Measurements from ENCODE around the gene ACOT11. TPM values are rescaled to one million over a fixed set of nuclear protein-coding genes. Genes with fewer than 3 reads are reported as not detected.

The ACOT11 gene
- total RNA-seq, 1 experiment from 2014 or later, result 4.2 TPM

DNA sequence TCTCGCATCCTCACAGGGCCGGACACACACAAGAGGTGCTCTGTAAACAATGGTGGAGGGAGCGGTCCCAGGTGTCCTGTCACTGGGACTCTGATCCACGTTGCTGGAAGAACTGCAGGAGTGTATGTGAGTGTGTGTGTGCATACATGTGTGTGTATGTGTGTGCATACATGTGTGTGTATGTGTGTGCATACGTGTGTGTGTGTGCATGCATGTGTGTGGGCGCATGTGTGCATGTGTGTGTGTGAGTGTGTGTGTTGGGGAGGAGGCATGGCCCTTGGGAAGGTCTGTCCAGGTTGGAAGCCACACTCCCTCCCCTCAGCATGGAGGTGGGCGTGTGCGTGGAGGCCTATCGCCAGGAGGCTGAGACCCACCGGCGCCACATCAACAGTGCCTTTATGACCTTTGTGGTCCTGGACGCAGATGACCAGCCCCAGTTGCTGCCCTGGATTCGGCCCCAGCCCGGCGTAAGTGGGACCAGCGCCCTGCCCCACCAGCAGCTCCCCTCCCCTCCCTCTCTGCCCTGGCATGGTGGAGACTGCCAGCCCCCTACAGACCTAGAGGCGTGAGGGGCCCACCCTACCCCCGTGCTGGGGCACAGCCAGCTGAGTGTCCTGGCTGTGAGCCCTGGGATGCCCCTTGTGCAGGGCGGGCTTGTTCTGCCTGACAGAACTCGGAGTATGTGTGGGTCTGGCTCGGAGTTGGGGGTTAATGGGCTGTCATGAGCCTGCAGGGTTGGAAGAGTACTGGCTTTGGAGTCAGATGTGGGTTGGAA lies 53.1 kb downstream of the ACOT11 start (continued):
- TF ChIP-seq, protein P1, sequence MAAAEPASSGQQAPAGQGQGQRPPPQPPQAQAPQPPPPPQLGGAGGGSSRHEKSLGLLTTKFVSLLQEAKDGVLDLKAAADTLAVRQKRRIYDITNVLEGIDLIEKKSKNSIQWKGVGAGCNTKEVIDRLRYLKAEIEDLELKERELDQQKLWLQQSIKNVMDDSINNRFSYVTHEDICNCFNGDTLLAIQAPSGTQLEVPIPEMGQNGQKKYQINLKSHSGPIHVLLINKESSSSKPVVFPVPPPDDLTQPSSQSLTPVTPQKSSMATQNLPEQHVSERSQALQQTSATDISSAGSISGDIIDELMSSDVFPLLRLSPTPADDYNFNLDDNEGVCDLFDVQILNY (CRISPR knock-in tag; IDR thresholded peaks at IDR 0.05), result no peak
- no peak for TF ChIP-seq NR2C2 (CRISPR knock-in tag; IDR thresholded peaks at IDR 0.05)
- TF ChIP-seq PRRX2 (CRISPR knock-in tag; IDR thresholded peaks at IDR 0.05), result no peak

DNA sequence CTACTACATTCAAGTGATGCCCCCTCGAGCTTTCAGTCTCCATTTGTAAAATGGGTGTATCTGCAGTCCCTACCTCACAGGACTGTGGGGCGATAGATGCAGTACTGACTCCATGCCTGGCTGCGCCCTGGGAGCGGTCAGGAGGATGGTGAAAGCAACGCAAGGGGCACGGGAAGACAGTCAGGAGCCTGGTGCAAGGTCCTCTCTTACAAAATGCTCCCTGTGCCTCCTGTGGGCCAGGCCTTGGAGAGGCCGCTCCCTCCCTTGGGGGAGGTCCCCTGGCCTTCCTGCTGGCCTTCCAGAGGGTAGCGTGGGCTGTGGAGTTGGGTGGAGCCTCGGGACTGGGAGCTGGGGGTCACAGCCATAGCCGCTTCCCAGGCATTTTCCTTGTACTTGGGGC lies 53.7 kb downstream of the ACOT11 start:
- Mint-ChIP-seq H3K36me3 (no peaks in the 10 kb centered on the region), H3K27ac (peak overlapping the region; percentile 29; the same call in 1 of the 2 replicates), H3K4me1 (peaks cover 14% of the 10 kb centered on the region), H3K9me3 (no peaks in the 10 kb centered on the region), H3K4me3 (no peak overlapping the region), H3K27me3 (ENCODE audit: low read depth) (no peaks in the 10 kb centered on the region)
- ATAC-seq (peak; percentile 12; the same call in 1 of the 2 replicates), DNase-seq (ENCODE audit: low spot score) (no peak)
- ChIA-PET CTCF (interaction anchor here (1.4 kb wide), 1 partner anchor 200 kb away, joined by 3 read pairs; no protein-coding TSS in a partner anchor), POLR2A (no interaction called here)
- TF ChIP-seq, protein P2, sequence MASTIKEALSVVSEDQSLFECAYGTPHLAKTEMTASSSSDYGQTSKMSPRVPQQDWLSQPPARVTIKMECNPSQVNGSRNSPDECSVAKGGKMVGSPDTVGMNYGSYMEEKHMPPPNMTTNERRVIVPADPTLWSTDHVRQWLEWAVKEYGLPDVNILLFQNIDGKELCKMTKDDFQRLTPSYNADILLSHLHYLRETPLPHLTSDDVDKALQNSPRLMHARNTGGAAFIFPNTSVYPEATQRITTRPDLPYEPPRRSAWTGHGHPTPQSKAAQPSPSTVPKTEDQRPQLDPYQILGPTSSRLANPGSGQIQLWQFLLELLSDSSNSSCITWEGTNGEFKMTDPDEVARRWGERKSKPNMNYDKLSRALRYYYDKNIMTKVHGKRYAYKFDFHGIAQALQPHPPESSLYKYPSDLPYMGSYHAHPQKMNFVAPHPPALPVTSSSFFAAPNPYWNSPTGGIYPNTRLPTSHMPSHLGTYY (CRISPR knock-in tag; IDR thresholded peaks at IDR 0.05), result no peak
- TF ChIP-seq GTF2I (CRISPR knock-in tag; conservative IDR thresholded peaks at IDR 0.05), result no peak
- TF ChIP-seq, protein P3, sequence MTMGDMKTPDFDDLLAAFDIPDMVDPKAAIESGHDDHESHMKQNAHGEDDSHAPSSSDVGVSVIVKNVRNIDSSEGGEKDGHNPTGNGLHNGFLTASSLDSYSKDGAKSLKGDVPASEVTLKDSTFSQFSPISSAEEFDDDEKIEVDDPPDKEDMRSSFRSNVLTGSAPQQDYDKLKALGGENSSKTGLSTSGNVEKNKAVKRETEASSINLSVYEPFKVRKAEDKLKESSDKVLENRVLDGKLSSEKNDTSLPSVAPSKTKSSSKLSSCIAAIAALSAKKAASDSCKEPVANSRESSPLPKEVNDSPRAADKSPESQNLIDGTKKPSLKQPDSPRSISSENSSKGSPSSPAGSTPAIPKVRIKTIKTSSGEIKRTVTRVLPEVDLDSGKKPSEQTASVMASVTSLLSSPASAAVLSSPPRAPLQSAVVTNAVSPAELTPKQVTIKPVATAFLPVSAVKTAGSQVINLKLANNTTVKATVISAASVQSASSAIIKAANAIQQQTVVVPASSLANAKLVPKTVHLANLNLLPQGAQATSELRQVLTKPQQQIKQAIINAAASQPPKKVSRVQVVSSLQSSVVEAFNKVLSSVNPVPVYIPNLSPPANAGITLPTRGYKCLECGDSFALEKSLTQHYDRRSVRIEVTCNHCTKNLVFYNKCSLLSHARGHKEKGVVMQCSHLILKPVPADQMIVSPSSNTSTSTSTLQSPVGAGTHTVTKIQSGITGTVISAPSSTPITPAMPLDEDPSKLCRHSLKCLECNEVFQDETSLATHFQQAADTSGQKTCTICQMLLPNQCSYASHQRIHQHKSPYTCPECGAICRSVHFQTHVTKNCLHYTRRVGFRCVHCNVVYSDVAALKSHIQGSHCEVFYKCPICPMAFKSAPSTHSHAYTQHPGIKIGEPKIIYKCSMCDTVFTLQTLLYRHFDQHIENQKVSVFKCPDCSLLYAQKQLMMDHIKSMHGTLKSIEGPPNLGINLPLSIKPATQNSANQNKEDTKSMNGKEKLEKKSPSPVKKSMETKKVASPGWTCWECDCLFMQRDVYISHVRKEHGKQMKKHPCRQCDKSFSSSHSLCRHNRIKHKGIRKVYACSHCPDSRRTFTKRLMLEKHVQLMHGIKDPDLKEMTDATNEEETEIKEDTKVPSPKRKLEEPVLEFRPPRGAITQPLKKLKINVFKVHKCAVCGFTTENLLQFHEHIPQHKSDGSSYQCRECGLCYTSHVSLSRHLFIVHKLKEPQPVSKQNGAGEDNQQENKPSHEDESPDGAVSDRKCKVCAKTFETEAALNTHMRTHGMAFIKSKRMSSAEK (CRISPR knock-in tag; IDR thresholded peaks at IDR 0.05; ENCODE audit: borderline replicate concordance), result no peak
- TF ChIP-seq, protein P4, sequence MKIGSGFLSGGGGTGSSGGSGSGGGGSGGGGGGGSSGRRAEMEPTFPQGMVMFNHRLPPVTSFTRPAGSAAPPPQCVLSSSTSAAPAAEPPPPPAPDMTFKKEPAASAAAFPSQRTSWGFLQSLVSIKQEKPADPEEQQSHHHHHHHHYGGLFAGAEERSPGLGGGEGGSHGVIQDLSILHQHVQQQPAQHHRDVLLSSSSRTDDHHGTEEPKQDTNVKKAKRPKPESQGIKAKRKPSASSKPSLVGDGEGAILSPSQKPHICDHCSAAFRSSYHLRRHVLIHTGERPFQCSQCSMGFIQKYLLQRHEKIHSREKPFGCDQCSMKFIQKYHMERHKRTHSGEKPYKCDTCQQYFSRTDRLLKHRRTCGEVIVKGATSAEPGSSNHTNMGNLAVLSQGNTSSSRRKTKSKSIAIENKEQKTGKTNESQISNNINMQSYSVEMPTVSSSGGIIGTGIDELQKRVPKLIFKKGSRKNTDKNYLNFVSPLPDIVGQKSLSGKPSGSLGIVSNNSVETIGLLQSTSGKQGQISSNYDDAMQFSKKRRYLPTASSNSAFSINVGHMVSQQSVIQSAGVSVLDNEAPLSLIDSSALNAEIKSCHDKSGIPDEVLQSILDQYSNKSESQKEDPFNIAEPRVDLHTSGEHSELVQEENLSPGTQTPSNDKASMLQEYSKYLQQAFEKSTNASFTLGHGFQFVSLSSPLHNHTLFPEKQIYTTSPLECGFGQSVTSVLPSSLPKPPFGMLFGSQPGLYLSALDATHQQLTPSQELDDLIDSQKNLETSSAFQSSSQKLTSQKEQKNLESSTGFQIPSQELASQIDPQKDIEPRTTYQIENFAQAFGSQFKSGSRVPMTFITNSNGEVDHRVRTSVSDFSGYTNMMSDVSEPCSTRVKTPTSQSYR (CRISPR knock-in tag; IDR thresholded peaks at IDR 0.05), result no peak
- TF ChIP-seq CBFB (CRISPR knock-in tag; IDR thresholded peaks at IDR 0.05; ENCODE audit: low read depth), result no peak
- TF ChIP-seq CREB1 (CRISPR knock-in tag; IDR thresholded peaks at IDR 0.05), result no peak
- TF ChIP-seq ZNF121 (CRISPR knock-in tag; IDR thresholded peaks at IDR 0.05), result no peak
- TF ChIP-seq, protein P5, sequence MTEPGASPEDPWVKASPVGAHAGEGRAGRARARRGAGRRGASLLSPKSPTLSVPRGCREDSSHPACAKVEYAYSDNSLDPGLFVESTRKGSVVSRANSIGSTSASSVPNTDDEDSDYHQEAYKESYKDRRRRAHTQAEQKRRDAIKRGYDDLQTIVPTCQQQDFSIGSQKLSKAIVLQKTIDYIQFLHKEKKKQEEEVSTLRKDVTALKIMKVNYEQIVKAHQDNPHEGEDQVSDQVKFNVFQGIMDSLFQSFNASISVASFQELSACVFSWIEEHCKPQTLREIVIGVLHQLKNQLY (CRISPR knock-in tag; IDR thresholded peaks at IDR 0.05), result no peak
- TF ChIP-seq ZNF232 (CRISPR knock-in tag; IDR thresholded peaks at IDR 0.05), result no peak
- TF ChIP-seq TCF7 (CRISPR knock-in tag; IDR thresholded peaks at IDR 0.05; ENCODE audit: low read depth), result no peak
- TF ChIP-seq, protein P6, sequence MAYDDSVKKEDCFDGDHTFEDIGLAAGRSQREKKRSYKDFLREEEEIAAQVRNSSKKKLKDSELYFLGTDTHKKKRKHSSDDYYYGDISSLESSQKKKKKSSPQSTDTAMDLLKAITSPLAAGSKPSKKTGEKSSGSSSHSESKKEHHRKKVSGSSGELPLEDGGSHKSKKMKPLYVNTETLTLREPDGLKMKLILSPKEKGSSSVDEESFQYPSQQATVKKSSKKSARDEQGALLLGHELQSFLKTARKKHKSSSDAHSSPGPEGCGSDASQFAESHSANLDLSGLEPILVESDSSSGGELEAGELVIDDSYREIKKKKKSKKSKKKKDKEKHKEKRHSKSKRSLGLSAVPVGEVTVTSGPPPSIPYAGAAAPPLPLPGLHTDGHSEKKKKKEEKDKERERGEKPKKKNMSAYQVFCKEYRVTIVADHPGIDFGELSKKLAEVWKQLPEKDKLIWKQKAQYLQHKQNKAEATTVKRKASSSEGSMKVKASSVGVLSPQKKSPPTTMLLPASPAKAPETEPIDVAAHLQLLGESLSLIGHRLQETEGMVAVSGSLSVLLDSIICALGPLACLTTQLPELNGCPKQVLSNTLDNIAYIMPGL (CRISPR knock-in tag; IDR thresholded peaks at IDR 0.05), result no peak
- no peak for TF ChIP-seq TEAD4 (CRISPR knock-in tag; IDR thresholded peaks at IDR 0.05)
- TF ChIP-seq, protein P7, sequence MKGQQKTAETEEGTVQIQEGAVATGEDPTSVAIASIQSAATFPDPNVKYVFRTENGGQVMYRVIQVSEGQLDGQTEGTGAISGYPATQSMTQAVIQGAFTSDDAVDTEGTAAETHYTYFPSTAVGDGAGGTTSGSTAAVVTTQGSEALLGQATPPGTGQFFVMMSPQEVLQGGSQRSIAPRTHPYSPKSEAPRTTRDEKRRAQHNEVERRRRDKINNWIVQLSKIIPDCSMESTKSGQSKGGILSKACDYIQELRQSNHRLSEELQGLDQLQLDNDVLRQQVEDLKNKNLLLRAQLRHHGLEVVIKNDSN (CRISPR knock-in tag; IDR thresholded peaks at IDR 0.05), result no peak
- TF ChIP-seq, protein P8, sequence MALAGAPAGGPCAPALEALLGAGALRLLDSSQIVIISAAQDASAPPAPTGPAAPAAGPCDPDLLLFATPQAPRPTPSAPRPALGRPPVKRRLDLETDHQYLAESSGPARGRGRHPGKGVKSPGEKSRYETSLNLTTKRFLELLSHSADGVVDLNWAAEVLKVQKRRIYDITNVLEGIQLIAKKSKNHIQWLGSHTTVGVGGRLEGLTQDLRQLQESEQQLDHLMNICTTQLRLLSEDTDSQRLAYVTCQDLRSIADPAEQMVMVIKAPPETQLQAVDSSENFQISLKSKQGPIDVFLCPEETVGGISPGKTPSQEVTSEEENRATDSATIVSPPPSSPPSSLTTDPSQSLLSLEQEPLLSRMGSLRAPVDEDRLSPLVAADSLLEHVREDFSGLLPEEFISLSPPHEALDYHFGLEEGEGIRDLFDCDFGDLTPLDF (CRISPR knock-in tag; IDR thresholded peaks at IDR 0.05), result no peak
- TF ChIP-seq SP1 (CRISPR knock-in tag; conservative IDR thresholded peaks at IDR 0.05), result no peak
- TF ChIP-seq, protein P9, sequence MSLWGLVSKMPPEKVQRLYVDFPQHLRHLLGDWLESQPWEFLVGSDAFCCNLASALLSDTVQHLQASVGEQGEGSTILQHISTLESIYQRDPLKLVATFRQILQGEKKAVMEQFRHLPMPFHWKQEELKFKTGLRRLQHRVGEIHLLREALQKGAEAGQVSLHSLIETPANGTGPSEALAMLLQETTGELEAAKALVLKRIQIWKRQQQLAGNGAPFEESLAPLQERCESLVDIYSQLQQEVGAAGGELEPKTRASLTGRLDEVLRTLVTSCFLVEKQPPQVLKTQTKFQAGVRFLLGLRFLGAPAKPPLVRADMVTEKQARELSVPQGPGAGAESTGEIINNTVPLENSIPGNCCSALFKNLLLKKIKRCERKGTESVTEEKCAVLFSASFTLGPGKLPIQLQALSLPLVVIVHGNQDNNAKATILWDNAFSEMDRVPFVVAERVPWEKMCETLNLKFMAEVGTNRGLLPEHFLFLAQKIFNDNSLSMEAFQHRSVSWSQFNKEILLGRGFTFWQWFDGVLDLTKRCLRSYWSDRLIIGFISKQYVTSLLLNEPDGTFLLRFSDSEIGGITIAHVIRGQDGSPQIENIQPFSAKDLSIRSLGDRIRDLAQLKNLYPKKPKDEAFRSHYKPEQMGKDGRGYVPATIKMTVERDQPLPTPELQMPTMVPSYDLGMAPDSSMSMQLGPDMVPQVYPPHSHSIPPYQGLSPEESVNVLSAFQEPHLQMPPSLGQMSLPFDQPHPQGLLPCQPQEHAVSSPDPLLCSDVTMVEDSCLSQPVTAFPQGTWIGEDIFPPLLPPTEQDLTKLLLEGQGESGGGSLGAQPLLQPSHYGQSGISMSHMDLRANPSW (CRISPR knock-in tag; conservative IDR thresholded peaks at IDR 0.05; ENCODE audit: low read depth), result no peak
